WI38 (cell line): ENCODE results near the gene STON2.

ENCODE experiments used
- H3K4me3 ChIP-seq: 2 replicates; pipeline ENCODE4 v1.5.1; 2011; ENCODE audit warnings: low read depth, mild to moderate bottlenecking, control low read depth, low read length
- CTCF ChIP-seq: IDR thresholded peaks from 2 replicates; pipeline ENCODE4 v1.5.1; 2012; ENCODE audit warnings: low read depth, mild to moderate bottlenecking, control low read depth, low read length

Gene STON2

GRCh38 chr14:81221579-81222102 is 178.5 kb downstream of the STON2 start:
- peak overlapping the region; percentile 65 for H3K4me3 ChIP-seq
- no peak for TF ChIP-seq CTCF

- peak within 1 kb of the TSS; percentile 89 for H3K4me3 ChIP-seq
- TF ChIP-seq CTCF = no peak
Observed at GRCh38 chr14:81220830-81221578, 179.1 kb downstream of the STON2 start, which contains the start of gene GTF2A1. Gene GTF2A1 (minus strand): TSS chr14:81220959. CDS start chr14:81220518, 441 bp downstream.

- TF ChIP-seq CTCF = no peak
- peak overlapping the region; percentile 87 for H3K4me3 ChIP-seq
Observed at GRCh38 chr14:81220580-81220829, 179.6 kb downstream of the STON2 start.

GRCh38 chr14:81219759-81220579 is 180.2 kb downstream of the STON2 start:
- peak overlapping the region; percentile 89 for H3K4me3 ChIP-seq
- no peak for TF ChIP-seq CTCF

GRCh38 chr14:81219210-81219758 is 180.8 kb downstream of the STON2 start:
- TF ChIP-seq CTCF = no peak
- H3K4me3 ChIP-seq = peak overlapping the region; percentile 89

- H3K4me3 ChIP-seq = no peak overlapping the region
- TF ChIP-seq CTCF = peak; percentile 17; the same call in 1 of the 2 replicates
Observed at GRCh38 chr14:81211844-81212243, 188.3 kb downstream of the STON2 start.
